Measurements from ENCODE around the gene BCAS3.

- TF ChIP-seq POLR2A (IDR thresholded peaks at IDR 0.05; ENCODE audit: low read depth, low read length) (no peak), POLR2AphosphoS5 (IDR thresholded peaks at IDR 0.05; ENCODE audit: low read depth, low read length) (no peak), TAF1 (IDR thresholded peaks at IDR 0.05; ENCODE audit: low read depth, low read length) (no peak), SPI1 (IDR thresholded peaks at IDR 0.05; ENCODE audit: low read depth, low read length) (no peak), PAX5 (IDR thresholded peaks at IDR 0.05; ENCODE audit: insufficient read depth, low read length, severe bottlenecking) (no peak)
Observed at GRCh38 chr17:61267847-61268246, 590.2 kb downstream of the BCAS3 start.
